Measurements from ENCODE around the gene IL17RC.
"Not testable (repeated sequence)": the region's sequence is repeated elsewhere in the genome, so short reads cannot be mapped to it uniquely, and the experiment has no call there.

The IL17RC gene

GRCh38 chr3:9897408-9898372 is 19.2 kb upstream of the IL17RC start:
- peaks cover 6% of the 10 kb centered on the region for H3K4me1 ChIP-seq (ENCODE audit: insufficient read depth, insufficient read length)
- peaks cover 27% of the 10 kb centered on the region for H3K36me3 ChIP-seq (ENCODE audit: insufficient read depth, insufficient read length, low read length)
- H3K9ac ChIP-seq (ENCODE audit: insufficient read length, low read depth) = no peak overlapping the region
- no peak overlapping the region for H3K4me3 ChIP-seq (ENCODE audit: insufficient read length, low read depth)
- no peaks in the 10 kb centered on the region for H3K27me3 ChIP-seq (ENCODE audit: insufficient read depth, insufficient read length)
- H3K9me3 ChIP-seq (ENCODE audit: insufficient read depth, low read length) = no peaks in the 10 kb centered on the region
- TF ChIP-seq ZNF274 (IDR thresholded peaks at IDR 0.05; ENCODE audit: low read depth, low read length) = no peak
- TF ChIP-seq SUZ12 (IDR thresholded peaks at IDR 0.05; ENCODE audit: extremely low read depth, insufficient read depth, insufficient read length) = no peak
- no peak for TF ChIP-seq YY1 (IDR thresholded peaks at IDR 0.05; ENCODE audit: insufficient read depth, insufficient read length)
- no peak for DNase-seq (ENCODE audit: low read depth, low spot score)

GRCh38 chr3:9898467-9899241 is 18.2 kb upstream of the IL17RC start:
- no peaks in the 10 kb centered on the region for H3K9me3 ChIP-seq (ENCODE audit: insufficient read depth, low read length)
- peaks cover 18% of the 10 kb centered on the region for H3K36me3 ChIP-seq (ENCODE audit: insufficient read depth, insufficient read length, low read length)
- no peak overlapping the region for H3K9ac ChIP-seq (ENCODE audit: insufficient read length, low read depth)
- H3K4me1 ChIP-seq (ENCODE audit: insufficient read depth, insufficient read length) = peaks cover 11% of the 10 kb centered on the region
- DNase-seq (ENCODE audit: low read depth, low spot score) = no peak
- TF ChIP-seq ZNF274 (IDR thresholded peaks at IDR 0.05; ENCODE audit: low read depth, low read length) = no peak
- TF ChIP-seq SUZ12 (IDR thresholded peaks at IDR 0.05; ENCODE audit: extremely low read depth, insufficient read depth, insufficient read length) = no peak
- TF ChIP-seq YY1 (IDR thresholded peaks at IDR 0.05; ENCODE audit: insufficient read depth, insufficient read length) = no peak
- no peak overlapping the region for H3K4me3 ChIP-seq (ENCODE audit: insufficient read length, low read depth)
- H3K27me3 ChIP-seq (ENCODE audit: insufficient read depth, insufficient read length) = no peaks in the 10 kb centered on the region

- H3K4me1 ChIP-seq (ENCODE audit: insufficient read depth, insufficient read length) = peaks cover 11% of the 10 kb centered on the region
- H3K4me3 ChIP-seq (ENCODE audit: insufficient read length, low read depth) = no peak overlapping the region
- TF ChIP-seq SUZ12 (IDR thresholded peaks at IDR 0.05; ENCODE audit: extremely low read depth, insufficient read depth, insufficient read length) (no peak), ZNF274 (IDR thresholded peaks at IDR 0.05; ENCODE audit: low read depth, low read length) (no peak), YY1 (IDR thresholded peaks at IDR 0.05; ENCODE audit: insufficient read depth, insufficient read length) (no peak)
These were observed 17.6 kb upstream of the IL17RC start for GRCh38 chr3:9899289-9899791.

GRCh38 chr3:9900965-9901415 is 15.9 kb upstream of the IL17RC start:
- not testable (repeated sequence) for DNase-seq (ENCODE audit: low read depth, low spot score); H3K9ac ChIP-seq (ENCODE audit: insufficient read length, low read depth); H3K4me3 ChIP-seq (ENCODE audit: insufficient read length, low read depth); H3K9me3 ChIP-seq (ENCODE audit: insufficient read depth, low read length); H3K27me3 ChIP-seq (ENCODE audit: insufficient read depth, insufficient read length); H3K36me3 ChIP-seq (ENCODE audit: insufficient read depth, insufficient read length, low read length)
- H3K4me1 ChIP-seq (ENCODE audit: insufficient read depth, insufficient read length) = peaks cover 11% of the 10 kb centered on the region

More at GRCh38 chr3:9899289-9899791, 17.6 kb upstream of the IL17RC start:
- no peak overlapping the region for H3K9ac ChIP-seq (ENCODE audit: insufficient read length, low read depth)
- H3K36me3 ChIP-seq (ENCODE audit: insufficient read depth, insufficient read length, low read length) = peaks cover 13% of the 10 kb centered on the region
- no peaks in the 10 kb centered on the region for H3K27me3 ChIP-seq (ENCODE audit: insufficient read depth, insufficient read length)
- DNase-seq (ENCODE audit: low read depth, low spot score) = no peak
- no peaks in the 10 kb centered on the region for H3K9me3 ChIP-seq (ENCODE audit: insufficient read depth, low read length)

- Histone ChIP-seq H3K27me3 (ENCODE audit: insufficient read depth, insufficient read length) (no peaks in the 10 kb centered on the region), H3K4me1 (ENCODE audit: insufficient read depth, insufficient read length) (peaks cover 11% of the 10 kb centered on the region), H3K4me3 (ENCODE audit: insufficient read length, low read depth) (no peak overlapping the region), H3K9me3 (ENCODE audit: insufficient read depth, low read length) (no peaks in the 10 kb centered on the region), H3K36me3 (ENCODE audit: insufficient read depth, insufficient read length, low read length) (no peaks in the 10 kb centered on the region), H3K9ac (ENCODE audit: insufficient read length, low read depth) (no peak overlapping the region)
- no peak for DNase-seq (ENCODE audit: low read depth, low spot score)
- no peak for TF ChIP-seq YY1 (IDR thresholded peaks at IDR 0.05; ENCODE audit: insufficient read depth, insufficient read length)
- TF ChIP-seq SUZ12 (IDR thresholded peaks at IDR 0.05; ENCODE audit: extremely low read depth, insufficient read depth, insufficient read length) = no peak
- TF ChIP-seq ZNF274 (IDR thresholded peaks at IDR 0.05; ENCODE audit: low read depth, low read length) = no peak
These were observed 14.9 kb upstream of the IL17RC start for GRCh38 chr3:9901967-9902366.

- H3K36me3 ChIP-seq (ENCODE audit: insufficient read depth, insufficient read length, low read length) = no peaks in the 10 kb centered on the region
- no peak within 1 kb of the TSS for H3K4me3 ChIP-seq (ENCODE audit: insufficient read length, low read depth)
- peaks cover 11% of the 10 kb centered on the region for H3K4me1 ChIP-seq (ENCODE audit: insufficient read depth, insufficient read length)
- no peak for TF ChIP-seq SUZ12 (IDR thresholded peaks at IDR 0.05; ENCODE audit: extremely low read depth, insufficient read depth, insufficient read length)
- no peak for TF ChIP-seq YY1 (IDR thresholded peaks at IDR 0.05; ENCODE audit: insufficient read depth, insufficient read length)
- no peak for TF ChIP-seq ZNF274 (IDR thresholded peaks at IDR 0.05; ENCODE audit: low read depth, low read length)
- H3K9ac ChIP-seq (ENCODE audit: insufficient read length, low read depth) = no peak within 1 kb of the TSS
- no peak for DNase-seq (ENCODE audit: low read depth, low spot score)
- H3K9me3 ChIP-seq (ENCODE audit: insufficient read depth, low read length) = no peaks in the 10 kb centered on the region
- H3K27me3 ChIP-seq (ENCODE audit: insufficient read depth, insufficient read length) = no peaks in the 10 kb centered on the region
These were observed 14.3 kb upstream of the IL17RC start, which contains the start of gene IL17RE for GRCh38 chr3:9902372-9903237. Gene IL17RE (plus strand): TSS chr3:9902848. CDS start chr3:9902933, 85 bp downstream.
